ENCODE results near the gene NOS1AP.

Gene NOS1AP

GRCh38 chr1:162175379-162176081 is 106.0 kb downstream of the NOS1AP start:
- Histone ChIP-seq H3K79me2 (ENCODE audit: insufficient read depth, low read length) (no peaks in the 10 kb centered on the region), H3K4me2 (ENCODE audit: low read depth, low read length, poor library complexity, severe bottlenecking) (no peak overlapping the region), H3K27me3 (ENCODE audit: insufficient read depth, low read length, poor library complexity, severe bottlenecking) (no peaks in the 10 kb centered on the region), H3F3A (ENCODE audit: low read depth) (no peaks in the 10 kb centered on the region), H3K4me1 (ENCODE audit: insufficient read depth, low read length, poor library complexity, severe bottlenecking) (peaks cover 27% of the 10 kb centered on the region), H3K4me3 (ENCODE audit: low read length, poor library complexity, severe bottlenecking) (no peak overlapping the region), H3K9me3 (ENCODE audit: insufficient read depth, low read depth, low read length) (peaks cover 8% of the 10 kb centered on the region; the same call in 1 of the 2 replicates), H3K36me3 (ENCODE audit: insufficient read depth, low read length) (no peaks in the 10 kb centered on the region), H2AFZ (ENCODE audit: low read length) (no peak overlapping the region), H3K9ac (ENCODE audit: low read depth, low read length, poor library complexity, severe bottlenecking) (no peak overlapping the region), H3K9me2 (replicated peaks; ENCODE audit: low read depth, low read length) (no peaks in the 10 kb centered on the region), H4K20me1 (ENCODE audit: insufficient read depth, low read length, poor library complexity, severe bottlenecking) (no peaks in the 10 kb centered on the region)
- TF ChIP-seq, protein P1, sequence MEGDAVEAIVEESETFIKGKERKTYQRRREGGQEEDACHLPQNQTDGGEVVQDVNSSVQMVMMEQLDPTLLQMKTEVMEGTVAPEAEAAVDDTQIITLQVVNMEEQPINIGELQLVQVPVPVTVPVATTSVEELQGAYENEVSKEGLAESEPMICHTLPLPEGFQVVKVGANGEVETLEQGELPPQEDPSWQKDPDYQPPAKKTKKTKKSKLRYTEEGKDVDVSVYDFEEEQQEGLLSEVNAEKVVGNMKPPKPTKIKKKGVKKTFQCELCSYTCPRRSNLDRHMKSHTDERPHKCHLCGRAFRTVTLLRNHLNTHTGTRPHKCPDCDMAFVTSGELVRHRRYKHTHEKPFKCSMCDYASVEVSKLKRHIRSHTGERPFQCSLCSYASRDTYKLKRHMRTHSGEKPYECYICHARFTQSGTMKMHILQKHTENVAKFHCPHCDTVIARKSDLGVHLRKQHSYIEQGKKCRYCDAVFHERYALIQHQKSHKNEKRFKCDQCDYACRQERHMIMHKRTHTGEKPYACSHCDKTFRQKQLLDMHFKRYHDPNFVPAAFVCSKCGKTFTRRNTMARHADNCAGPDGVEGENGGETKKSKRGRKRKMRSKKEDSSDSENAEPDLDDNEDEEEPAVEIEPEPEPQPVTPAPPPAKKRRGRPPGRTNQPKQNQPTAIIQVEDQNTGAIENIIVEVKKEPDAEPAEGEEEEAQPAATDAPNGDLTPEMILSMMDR (conservative IDR thresholded peaks at IDR 0.05; ENCODE audit: low read length): no peak
- no peak for TF ChIP-seq EZH2phosphoT487 (IDR thresholded peaks at IDR 0.05; ENCODE audit: borderline replicate concordance)

DNA sequence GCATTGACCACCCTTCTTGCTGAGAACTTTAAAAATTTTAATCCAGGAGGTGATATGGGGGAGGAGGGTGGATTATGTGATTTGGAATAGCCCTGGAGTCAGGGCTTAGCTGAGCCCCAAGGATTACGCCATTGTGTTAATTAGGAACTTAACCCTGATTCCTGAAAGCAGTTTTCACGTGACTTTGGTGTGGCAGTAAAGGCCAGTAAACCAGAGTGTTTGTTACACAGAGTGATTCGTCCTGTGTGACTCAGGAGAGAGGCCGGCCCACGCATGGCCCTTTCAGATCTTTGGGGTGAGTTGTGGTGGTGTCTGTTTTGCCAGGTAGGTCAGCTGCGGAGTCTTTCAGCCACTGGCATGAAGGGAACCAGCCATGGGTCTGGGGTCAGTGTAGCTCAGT is 107.6 kb downstream of the NOS1AP start:
- Histone ChIP-seq H3K4me1 (ENCODE audit: insufficient read depth, low read length, poor library complexity, severe bottlenecking) (peaks cover 22% of the 10 kb centered on the region), H3K9me2 (replicated peaks; ENCODE audit: low read depth, low read length) (no peaks in the 10 kb centered on the region), H3K4me3 (ENCODE audit: low read length, poor library complexity, severe bottlenecking) (no peak overlapping the region), H3K79me2 (ENCODE audit: insufficient read depth, low read length) (no peaks in the 10 kb centered on the region), H3K9ac (ENCODE audit: low read depth, low read length, poor library complexity, severe bottlenecking) (no peak overlapping the region), H2AFZ (ENCODE audit: low read length) (no peak overlapping the region), H4K20me1 (ENCODE audit: insufficient read depth, low read length, poor library complexity, severe bottlenecking) (no peaks in the 10 kb centered on the region), H3K36me3 (ENCODE audit: insufficient read depth, low read length) (no peaks in the 10 kb centered on the region), H3F3A (ENCODE audit: low read depth) (no peaks in the 10 kb centered on the region), H3K4me2 (ENCODE audit: low read depth, low read length, poor library complexity, severe bottlenecking) (no peak overlapping the region), H3K9me3 (ENCODE audit: insufficient read depth, low read depth, low read length) (peaks cover 8% of the 10 kb centered on the region; the same call in 1 of the 2 replicates), H3K27me3 (ENCODE audit: insufficient read depth, low read length, poor library complexity, severe bottlenecking) (no peaks in the 10 kb centered on the region)
- TF ChIP-seq, protein P1 (conservative IDR thresholded peaks at IDR 0.05; ENCODE audit: low read length): no peak
- no peak for TF ChIP-seq EZH2phosphoT487 (IDR thresholded peaks at IDR 0.05; ENCODE audit: borderline replicate concordance)

DNA sequence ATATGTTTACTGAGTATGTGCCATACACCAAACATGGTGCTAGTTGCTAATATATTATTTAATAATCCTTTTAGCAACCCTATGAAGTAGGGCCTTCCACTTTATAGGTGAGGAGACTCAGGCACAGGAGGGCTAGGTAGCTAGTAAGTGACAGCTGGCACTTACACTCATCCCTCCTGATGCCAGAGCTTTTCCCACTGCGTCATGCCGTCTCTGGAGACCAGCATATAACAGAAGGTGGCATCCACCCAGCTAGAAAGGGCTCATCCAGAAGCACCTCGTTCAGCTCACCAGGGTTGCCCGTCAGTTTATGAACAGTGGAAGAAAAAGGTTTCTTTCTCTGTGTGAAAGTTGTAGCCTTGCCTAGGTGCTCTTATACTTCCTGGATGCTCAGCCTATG is 108.9 kb downstream of the NOS1AP start:
- Histone ChIP-seq H3K4me1 (ENCODE audit: insufficient read depth, low read length, poor library complexity, severe bottlenecking) (peaks cover 17% of the 10 kb centered on the region), H3K9me3 (ENCODE audit: insufficient read depth, low read depth, low read length) (no peaks in the 10 kb centered on the region), H3K9me2 (replicated peaks; ENCODE audit: low read depth, low read length) (no peaks in the 10 kb centered on the region), H3F3A (ENCODE audit: low read depth) (no peaks in the 10 kb centered on the region), H3K36me3 (ENCODE audit: insufficient read depth, low read length) (no peaks in the 10 kb centered on the region), H3K27me3 (ENCODE audit: insufficient read depth, low read length, poor library complexity, severe bottlenecking) (no peaks in the 10 kb centered on the region), H2AFZ (ENCODE audit: low read length) (no peak overlapping the region), H3K79me2 (ENCODE audit: insufficient read depth, low read length) (no peaks in the 10 kb centered on the region), H4K20me1 (ENCODE audit: insufficient read depth, low read length, poor library complexity, severe bottlenecking) (no peaks in the 10 kb centered on the region), H3K4me2 (ENCODE audit: low read depth, low read length, poor library complexity, severe bottlenecking) (no peak overlapping the region), H3K9ac (ENCODE audit: low read depth, low read length, poor library complexity, severe bottlenecking) (no peak overlapping the region), H3K4me3 (ENCODE audit: low read length, poor library complexity, severe bottlenecking) (no peak overlapping the region)
- no peak for TF ChIP-seq EZH2phosphoT487 (IDR thresholded peaks at IDR 0.05; ENCODE audit: borderline replicate concordance)
- TF ChIP-seq, protein P1 (conservative IDR thresholded peaks at IDR 0.05; ENCODE audit: low read length): no peak
